Smooth muscle cell (in vitro differentiated cells): Measurements from ENCODE around the gene SCTR. TPM values are rescaled to one million over a fixed set of nuclear protein-coding genes. Genes with fewer than 3 reads are reported as not detected.
A peak's percentile ranks its signal among the peaks of the same experiment; 100 is the strongest.

Experiments
- DNase-seq: peaks from one replicate; lab custom pipeline; 2025; ENCODE audit not compliant: unreplicated experiment; lab: John Stamatoyannopoulos, UW
- H2AFZ ChIP-seq: fragments of 200-600 bp; sonication (generic); 2 replicates; pipeline ENCODE4 v1.6.0; 2016; ENCODE audit warnings: antibody characterized with exemption, low read depth, mild to moderate bottlenecking
- H3F3A ChIP-seq: fragments of 200-600 bp; sonication (generic); 2 replicates; pipeline ENCODE4 v1.6.0; 2017; ENCODE audit warnings: antibody characterized with exemption, low read depth
- H3K27ac ChIP-seq: fragments of 200-600 bp; sonication (generic); 2 replicates; pipeline ENCODE4 v1.5.1; 2016; ENCODE audit warnings: low read depth, mild to moderate bottlenecking
- H3K27me3 ChIP-seq: fragments of 200-600 bp; sonication (generic); 2 replicates; pipeline ENCODE4 v1.6.1; 2016; ENCODE audit warnings: low read depth, mild to moderate bottlenecking
- H3K36me3 ChIP-seq: fragments of 200-600 bp; sonication (generic); 2 replicates; pipeline ENCODE4 v1.5.1; 2016; ENCODE audit warnings: low read depth
- H3K4me1 ChIP-seq: fragments of 200-600 bp; sonication (generic); 2 replicates; pipeline ENCODE4 v1.5.1; 2016; ENCODE audit warnings: low read depth
- H3K4me2 ChIP-seq: fragments of 200-600 bp; sonication (generic); 2 replicates; pipeline ENCODE4 v1.6.0; 2016; ENCODE audit warnings: mild to moderate bottlenecking
- H3K4me3 ChIP-seq: fragments of 200-600 bp; sonication (generic); 2 replicates; pipeline ENCODE4 v1.5.1; 2016; ENCODE audit warnings: mild to moderate bottlenecking
- H3K79me2 ChIP-seq: fragments of 200-600 bp; sonication (generic); 2 replicates; pipeline ENCODE4 v1.6.0; 2016; ENCODE audit warnings: low read depth, mild to moderate bottlenecking
- H3K9ac ChIP-seq: fragments of 200-600 bp; sonication (generic); 2 replicates; pipeline ENCODE4 v1.6.0; 2016; ENCODE audit warnings: low read depth
- H3K9me3 ChIP-seq: fragments of 200-600 bp; sonication (generic); replicated peaks from 2 replicates; pipeline ENCODE4 v1.5.1; 2016; ENCODE audit warnings: low read depth
- H4K20me1 ChIP-seq: fragments of 200-600 bp; sonication (generic); 2 replicates; pipeline ENCODE4 v1.6.0; 2016; ENCODE audit warnings: low read depth
- WGBS: methylation state at CpG from one replicate; pipeline ENCODE4 v1.1.7; 2016; ENCODE audit warnings: low lambda C conversion rate; 5-methylcytosine and 5-hydroxymethylcytosine counted together
- polyA plus RNA-seq: library from polyadenylated mRNA; unstranded; fragments of >200 nt; fragmentation: Nextera tagmentation; extraction: Ambion mirVana; gene quantifications from 2 replicates; pipeline ENCODE4 v1.2.1, GENCODE V29; 2016
- total RNA-seq: library from RNA; depleted of rRNA; stranded (reverse); fragments of >200 nt; gene quantifications from 2 replicates; pipeline ENCODE4 v1.2.3, GENCODE V29; 2014
- TF ChIP-seq, protein P1 (sequence below): fragments of 200-600 bp; sonication (generic); IDR thresholded peaks from 2 replicates; pipeline ENCODE4 v1.5.1; 2017; ENCODE audit warnings: borderline replicate concordance, mild to moderate bottlenecking, antibody characterized with exemption; ENCODE audit not compliant: insufficient read depth, poor library complexity, severe bottlenecking

The SCTR gene
- total and polyA plus RNA-seq, 2 experiments from 2014 or later = not detected

DNA sequence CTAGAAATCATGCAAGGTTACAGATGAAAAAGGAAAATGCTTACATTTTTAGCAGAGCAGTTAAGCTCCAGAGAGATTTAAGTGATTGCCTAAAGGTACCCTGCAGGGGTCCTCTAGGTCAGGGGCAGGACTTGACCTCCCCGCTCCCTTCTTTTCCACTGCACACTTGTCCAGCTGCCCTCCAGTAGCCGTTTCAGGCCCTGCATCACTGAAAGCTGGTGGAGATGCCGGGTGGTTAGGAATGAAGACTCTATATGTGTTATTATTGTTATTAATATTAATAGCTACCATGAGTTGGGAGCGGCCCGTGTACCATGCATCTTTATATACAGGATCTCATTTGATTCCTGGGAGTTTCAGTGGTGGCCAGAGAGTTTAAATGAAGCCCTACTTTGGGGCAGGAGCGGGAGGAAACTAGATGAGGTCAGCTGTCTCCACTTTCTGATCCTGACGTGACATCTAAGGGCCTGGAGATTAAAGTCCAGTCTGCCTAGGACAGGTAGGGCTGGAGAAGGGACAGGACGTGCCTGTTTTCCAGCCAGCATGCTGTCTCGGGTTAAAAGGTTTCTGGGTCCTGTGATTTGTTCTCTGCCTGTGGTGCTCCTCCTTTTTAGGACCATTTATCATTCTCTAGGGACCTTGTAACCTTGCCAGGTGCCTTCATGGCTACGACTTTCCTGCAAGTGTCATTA is 90.5 kb downstream of the SCTR start:
- Histone ChIP-seq H3K36me3 (no peaks in the 10 kb centered on the region), H4K20me1 (no peaks in the 10 kb centered on the region), H3K27me3 (no peaks in the 10 kb centered on the region), H2AFZ (no peak overlapping the region), H3K4me3 (peak overlapping the region; percentile 65), H3K9me3 (no peaks in the 10 kb centered on the region), H3K27ac (no peak overlapping the region), H3K4me2 (no peak overlapping the region), H3F3A (peaks cover 4% of the 10 kb centered on the region), H3K9ac (no peak overlapping the region), H3K79me2 (no peaks in the 10 kb centered on the region), H3K4me1 (peaks cover 6% of the 10 kb centered on the region)
- 85% methylated on average over 10 of the region's 10 CpGs for WGBS
- DNase-seq = no peak
- TF ChIP-seq, protein P1, sequence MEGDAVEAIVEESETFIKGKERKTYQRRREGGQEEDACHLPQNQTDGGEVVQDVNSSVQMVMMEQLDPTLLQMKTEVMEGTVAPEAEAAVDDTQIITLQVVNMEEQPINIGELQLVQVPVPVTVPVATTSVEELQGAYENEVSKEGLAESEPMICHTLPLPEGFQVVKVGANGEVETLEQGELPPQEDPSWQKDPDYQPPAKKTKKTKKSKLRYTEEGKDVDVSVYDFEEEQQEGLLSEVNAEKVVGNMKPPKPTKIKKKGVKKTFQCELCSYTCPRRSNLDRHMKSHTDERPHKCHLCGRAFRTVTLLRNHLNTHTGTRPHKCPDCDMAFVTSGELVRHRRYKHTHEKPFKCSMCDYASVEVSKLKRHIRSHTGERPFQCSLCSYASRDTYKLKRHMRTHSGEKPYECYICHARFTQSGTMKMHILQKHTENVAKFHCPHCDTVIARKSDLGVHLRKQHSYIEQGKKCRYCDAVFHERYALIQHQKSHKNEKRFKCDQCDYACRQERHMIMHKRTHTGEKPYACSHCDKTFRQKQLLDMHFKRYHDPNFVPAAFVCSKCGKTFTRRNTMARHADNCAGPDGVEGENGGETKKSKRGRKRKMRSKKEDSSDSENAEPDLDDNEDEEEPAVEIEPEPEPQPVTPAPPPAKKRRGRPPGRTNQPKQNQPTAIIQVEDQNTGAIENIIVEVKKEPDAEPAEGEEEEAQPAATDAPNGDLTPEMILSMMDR = no peak

DNA sequence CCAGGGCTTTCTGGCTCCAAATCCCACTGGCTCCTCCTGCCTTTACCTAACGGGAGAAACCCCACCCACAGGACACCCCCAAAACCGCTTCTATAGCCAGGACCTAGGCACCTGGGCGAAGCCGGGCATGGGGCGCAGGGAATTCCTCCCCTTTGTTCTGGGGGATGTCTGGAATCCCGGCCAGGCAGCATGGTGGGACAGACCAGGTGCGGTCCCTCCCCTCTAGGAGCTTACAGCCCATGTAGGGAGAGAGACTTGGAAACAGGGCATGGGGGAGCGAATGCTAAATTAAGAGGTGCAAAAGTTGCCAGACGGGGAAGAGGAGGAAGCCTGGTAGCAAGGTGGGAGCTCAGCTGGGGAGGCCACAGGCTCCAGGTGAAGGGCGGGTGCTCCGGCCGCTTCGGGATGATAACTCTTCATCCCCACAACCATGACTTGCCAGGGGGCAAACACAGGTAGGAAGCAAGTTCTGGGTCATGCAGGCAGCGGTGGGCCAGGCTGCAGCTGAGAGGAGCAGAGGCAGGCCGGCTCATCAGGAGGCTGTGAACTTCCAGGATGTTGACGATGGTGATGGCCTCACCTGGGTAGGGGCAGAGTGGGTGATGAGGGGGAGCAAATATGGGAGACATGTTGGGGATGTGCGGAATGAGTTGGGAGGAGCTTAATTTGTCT is 91.3 kb downstream of the SCTR start:
- TF ChIP-seq, protein P1 = no peak
- H3K4me3 ChIP-seq = peak overlapping the region; percentile 65
- H3K9me3 ChIP-seq = no peaks in the 10 kb centered on the region
- H3K79me2 ChIP-seq = no peaks in the 10 kb centered on the region
- no peaks in the 10 kb centered on the region for H3K36me3 ChIP-seq
- WGBS = 90% methylated on average over 17 of the region's 17 CpGs
- H3K9ac ChIP-seq = no peak overlapping the region
- H3K4me1 ChIP-seq = peaks cover 6% of the 10 kb centered on the region
- no peaks in the 10 kb centered on the region for H3K27me3 ChIP-seq
- peaks cover 4% of the 10 kb centered on the region for H3F3A ChIP-seq
- DNase-seq = no peak
- H3K4me2 ChIP-seq = peak overlapping the region; percentile 94
- H4K20me1 ChIP-seq = no peaks in the 10 kb centered on the region
- no peak overlapping the region for H2AFZ ChIP-seq
- H3K27ac ChIP-seq = no peak overlapping the region

DNA sequence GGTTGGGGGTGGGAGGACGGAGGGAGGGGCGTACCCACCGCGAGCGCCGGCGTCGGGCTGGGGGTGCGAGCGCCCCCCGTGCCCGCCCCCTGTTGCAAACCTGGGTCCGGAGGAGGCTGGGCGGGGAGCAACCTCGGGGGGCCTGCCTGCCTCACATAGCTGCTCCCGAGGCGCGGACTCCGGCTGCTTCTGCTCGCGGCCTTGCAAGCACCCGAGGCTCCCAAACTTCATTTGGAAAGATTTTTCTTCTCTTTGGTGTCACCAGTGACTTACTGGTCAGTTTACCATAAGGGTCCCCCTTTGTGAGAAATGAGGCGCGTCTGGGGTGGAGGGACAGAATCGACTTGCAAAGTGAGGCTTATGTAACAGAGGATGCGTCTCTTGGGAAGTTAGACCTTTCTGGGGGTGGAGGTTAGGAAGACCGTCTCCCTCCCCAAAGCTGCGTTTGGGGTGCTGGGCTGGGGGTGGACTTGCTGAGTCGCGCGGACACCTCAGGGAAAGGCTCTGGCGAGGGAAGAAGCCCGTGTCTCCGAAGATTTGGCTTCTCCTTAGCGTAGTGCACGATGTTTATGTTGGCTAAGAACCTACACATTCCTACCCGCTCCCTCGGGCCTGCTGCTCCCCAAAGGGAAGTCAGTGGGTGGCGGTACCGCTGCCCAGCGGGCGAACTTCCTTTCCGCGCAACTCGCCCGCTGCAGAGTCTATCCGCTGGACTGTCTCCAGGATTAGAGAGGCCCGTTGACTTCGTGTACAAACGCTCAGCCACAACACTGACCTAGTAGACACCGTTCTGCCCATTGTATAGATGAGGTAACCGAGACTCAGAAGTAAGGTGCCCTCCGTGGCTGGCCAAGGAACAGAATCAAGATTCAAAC is 92.1 kb downstream of the SCTR start:
- Histone ChIP-seq H3K9ac (no peak overlapping the region), H4K20me1 (no peaks in the 10 kb centered on the region), H3K4me1 (peaks cover 6% of the 10 kb centered on the region), H3K4me2 (peak overlapping the region; percentile 94), H3K9me3 (no peaks in the 10 kb centered on the region), H3K36me3 (no peaks in the 10 kb centered on the region), H3F3A (peaks cover 4% of the 10 kb centered on the region), H3K27ac (no peak overlapping the region), H3K27me3 (no peaks in the 10 kb centered on the region), H3K79me2 (no peaks in the 10 kb centered on the region), H2AFZ (peak overlapping the region; percentile 99), H3K4me3 (peak overlapping the region; percentile 65)
- no peak for DNase-seq
- 14% methylated on average over 41 of the region's 53 CpGs for WGBS
- TF ChIP-seq, protein P1 = no peak
